ENCODE data around the gene CHI3L1.

Gene CHI3L1

DNA sequence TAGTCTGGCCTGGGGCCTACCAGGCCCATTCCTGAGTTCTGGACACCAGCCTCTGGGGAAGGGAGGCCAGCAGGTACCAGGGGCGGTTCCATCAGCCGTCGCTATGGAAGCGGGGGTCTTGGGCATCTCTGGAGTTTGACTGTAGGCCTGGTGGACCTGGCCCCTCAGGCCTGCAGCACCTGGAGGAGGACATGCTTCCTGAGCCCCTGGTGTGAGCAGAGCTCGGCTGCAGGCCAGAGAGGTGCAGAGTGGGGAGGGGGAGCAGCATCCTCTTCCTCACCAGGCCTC is 18.6 kb downstream of the CHI3L1 start:
- no peak for DNase-seq (ENCODE audit: low read depth)

DNA sequence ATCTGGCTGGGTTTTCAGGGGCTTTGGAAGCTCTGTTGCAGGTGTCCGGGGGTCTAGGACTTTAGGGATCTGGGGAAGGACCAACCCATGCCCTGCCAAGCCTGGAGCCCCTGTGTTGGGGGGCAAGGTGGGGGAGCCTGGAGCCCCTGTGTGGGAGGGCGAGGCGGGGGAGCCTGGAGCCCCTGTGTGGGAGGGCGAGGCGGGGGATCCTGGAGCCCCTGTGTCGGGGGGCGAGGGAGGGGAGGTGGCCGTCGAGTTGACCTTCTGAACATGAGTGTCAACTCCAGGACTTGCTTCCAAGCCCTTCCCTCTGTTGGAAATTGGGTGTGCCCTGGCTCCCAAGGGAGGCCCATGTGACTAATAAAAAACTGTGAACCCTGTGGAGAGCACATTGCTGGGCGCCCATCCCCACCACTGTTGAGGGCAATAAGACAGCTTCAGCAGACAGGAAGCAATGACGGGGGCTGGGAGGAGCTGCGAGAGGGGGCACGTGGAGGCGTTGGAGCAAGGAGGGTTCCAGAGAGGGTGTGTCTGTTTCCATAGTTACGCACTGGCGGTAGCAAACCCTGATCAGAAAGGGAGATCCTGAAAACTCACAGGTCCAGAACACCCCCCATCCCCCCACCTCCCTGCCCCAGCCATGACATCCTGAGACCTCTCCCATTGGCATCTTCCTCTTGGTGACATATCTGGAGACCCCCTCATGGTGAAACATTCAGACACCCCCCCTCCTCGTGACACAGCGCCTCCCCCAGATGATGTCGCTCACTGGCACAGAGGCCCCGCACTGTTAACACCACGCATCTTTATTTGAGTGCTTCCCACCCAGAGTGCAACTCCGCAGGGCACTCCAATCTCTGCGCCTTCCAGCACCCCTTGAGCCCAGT is 19.2 kb downstream of the CHI3L1 start:
- DNase-seq (ENCODE audit: low read depth): no peak

DNA sequence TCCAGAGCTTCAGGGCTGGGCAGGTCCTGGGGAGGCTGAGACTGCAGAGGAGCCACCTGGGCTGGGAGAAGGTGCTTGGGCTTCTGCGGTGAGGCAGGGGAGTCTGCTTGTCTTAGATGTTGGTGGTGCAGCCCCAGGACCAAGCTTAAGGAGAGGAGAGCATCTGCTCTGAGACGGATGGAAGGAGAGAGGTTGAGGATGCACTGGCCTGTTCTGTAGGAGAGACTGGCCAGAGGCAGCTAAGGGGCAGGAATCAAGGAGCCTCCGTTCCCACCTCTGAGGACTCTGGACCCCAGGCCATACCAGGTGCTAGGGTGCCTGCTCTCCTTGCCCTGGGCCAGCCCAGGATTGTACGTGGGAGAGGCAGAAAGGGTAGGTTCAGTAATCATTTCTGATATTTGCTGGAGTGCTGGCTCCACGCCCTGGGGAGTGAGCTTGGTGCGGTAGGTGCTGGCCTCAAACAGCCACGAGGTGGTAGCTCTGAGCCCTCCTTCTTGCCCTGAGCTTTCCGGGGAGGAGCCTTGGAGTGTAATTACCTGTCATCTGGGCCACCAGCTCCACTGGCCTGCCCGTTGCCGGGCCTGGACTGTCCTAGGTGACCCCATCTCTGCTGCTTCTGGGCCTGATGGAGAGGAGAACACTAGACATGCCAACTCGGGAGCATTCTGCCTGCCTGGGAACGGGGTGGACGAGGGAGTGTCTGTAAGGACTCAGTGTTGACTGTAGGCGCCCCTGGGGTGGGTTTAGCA is 20.1 kb downstream of the CHI3L1 start:
- no peak for DNase-seq (ENCODE audit: low read depth)

DNA sequence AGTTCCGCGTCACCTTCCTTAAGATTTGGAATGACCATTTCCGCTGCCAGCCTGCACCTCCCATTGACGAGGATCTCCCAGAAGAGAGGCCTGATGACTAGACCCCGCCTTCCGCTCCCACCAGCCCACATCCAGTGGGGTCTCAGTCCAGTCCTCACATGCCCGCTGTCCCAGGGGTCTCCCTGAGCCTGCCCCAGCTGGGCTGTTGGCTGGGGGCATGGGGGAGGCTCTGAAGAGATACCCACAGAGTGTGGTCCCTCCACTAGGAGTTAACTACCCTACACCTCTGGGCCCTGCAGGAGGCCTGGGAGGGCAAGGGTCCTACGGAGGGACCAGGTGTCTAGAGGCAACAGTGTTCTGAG is 20.7 kb downstream of the CHI3L1 start:
- no peak for DNase-seq (ENCODE audit: low read depth)

DNA sequence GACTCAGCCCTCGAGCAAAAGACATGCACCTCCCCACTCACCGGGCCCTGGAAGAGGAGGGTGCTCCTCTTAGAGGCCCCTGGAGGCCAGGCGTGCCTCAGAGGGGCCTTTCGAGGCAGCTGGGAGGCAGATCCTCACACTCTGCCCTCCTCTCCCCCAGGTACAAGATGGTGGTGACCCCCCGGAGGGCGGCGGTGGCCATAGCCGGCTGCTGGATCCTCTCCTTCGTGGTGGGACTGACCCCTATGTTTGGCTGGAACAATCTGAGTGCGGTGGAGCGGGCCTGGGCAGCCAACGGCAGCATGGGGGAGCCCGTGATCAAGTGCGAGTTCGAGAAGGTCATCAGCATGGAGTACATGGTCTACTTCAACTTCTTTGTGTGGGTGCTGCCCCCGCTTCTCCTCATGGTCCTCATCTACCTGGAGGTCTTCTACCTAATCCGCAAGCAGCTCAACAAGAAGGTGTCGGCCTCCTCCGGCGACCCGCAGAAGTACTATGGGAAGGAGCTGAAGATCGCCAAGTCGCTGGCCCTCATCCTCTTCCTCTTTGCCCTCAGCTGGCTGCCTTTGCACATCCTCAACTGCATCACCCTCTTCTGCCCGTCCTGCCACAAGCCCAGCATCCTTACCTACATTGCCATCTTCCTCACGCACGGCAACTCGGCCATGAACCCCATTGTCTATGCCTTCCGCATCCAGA is 21.3 kb downstream of the CHI3L1 start:
- no peak for DNase-seq (ENCODE audit: low read depth)

DNA sequence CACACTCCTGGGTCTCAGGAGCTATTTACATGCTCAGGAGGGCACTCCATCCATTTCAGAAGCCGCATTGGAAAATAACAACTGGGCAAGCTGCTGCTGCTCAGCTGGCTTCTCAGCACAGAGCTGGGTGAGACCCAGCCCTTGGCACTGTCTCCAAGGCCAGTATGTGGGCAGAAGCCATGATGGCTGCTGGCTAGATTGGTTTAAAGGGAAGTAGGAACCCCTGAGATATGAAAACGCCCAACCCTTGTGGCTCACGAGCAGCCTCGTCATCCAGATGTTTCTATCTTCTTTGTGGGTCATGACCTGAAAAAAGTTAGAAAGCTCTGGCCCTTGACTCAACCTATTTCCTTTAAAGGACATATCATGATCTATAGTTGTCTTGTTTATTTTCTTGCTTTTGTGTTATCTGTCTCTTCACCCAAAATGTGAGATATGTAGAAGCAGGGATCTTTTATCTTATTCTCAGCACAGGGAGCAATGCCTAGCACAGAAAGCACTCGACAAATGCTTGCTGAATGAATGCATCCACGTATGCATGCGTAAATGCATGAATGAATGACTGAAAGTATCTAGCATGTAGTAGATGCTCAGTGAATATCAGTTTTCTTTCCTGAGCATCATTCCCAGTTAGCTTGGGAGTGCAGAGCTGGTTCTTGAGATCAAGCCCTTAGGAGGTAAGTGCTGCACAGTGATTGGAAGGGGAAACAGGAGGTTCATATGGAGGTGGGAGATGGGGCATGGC is 22.4 kb downstream of the CHI3L1 start:
- DNase-seq (ENCODE audit: low read depth): no peak

DNA sequence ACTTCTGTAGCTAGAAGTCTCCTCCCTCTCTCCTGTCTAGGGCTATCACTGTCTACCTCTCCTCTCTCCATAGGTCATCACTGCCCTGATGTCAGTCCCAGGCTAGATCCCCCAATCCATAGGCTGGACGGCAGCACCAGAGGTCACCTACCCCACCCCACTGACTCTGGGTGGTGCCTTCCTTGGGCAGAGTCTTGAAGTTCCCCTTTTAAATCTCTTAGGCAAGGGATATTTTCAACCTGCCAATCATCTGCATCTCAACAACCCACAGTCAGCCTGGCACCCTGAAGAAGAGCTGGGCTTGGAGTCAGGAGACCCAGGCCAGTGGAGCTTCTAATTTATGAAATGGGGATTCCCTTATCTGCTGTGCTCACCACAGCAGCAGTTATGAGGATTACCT is 24.1 kb downstream of the CHI3L1 start:
- DNase-seq (ENCODE audit: low read depth): no peak

DNA sequence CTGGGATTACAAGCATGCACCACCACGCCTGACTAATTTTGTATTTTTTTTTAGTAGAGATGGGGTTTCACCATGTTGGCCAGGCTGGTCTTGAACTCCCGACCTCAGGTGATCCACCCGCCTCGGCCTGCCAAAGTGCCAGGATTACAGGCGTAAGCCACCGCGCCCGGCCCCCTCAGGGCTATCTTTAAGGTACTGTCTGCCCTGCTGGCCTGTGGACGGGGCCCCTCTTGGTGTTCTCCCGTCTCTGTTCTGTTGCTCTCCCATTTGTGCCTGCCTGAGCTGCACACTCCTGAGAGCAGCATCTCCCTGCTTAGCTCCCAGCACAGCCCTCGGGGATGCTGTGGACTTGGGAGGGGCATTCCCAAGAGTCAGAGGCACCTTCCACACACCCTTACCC is 24.8 kb downstream of the CHI3L1 start:
- DNase-seq (ENCODE audit: low read depth): no peak

DNA sequence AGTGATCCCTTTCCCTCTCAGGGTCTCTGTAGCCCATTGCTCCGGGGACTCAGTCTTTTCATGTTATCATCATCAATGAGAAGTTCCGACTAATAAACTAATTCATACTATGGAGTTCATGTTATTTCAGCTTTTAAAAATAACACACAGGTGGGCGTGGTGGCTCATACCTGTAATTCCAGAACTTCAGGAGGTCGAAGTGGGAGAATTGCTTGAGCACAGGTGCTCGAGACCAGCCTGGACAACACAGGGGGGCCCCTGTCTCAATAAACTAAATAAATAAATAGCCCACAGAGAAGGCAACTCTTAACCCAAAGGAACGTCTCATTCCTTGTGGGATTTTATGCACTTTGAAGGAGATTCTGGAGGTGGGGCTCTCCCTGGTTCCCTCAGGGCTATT is 25.3 kb downstream of the CHI3L1 start:
- DNase-seq (ENCODE audit: low read depth): no peak

DNA sequence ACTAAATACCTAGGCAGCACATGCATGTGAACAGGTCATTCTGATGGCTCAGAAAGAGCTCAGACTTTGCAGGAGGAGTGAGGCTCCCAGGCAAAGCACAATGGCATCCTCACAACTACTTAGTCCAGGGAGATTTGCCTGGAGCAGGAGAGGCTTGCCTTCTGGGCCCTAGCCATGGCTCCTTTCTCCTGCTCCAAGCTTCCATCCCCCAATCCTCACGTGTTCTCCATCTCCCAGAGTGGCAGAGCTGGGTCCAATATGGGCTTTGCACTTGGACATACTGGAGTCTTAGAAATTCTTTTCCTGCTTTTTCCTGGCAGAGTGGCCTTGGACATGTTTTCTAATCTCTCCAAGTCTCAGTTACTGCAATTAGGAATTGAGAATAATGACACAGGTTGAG is 26.7 kb downstream of the CHI3L1 start:
- no peak for DNase-seq (ENCODE audit: low read depth)

DNA sequence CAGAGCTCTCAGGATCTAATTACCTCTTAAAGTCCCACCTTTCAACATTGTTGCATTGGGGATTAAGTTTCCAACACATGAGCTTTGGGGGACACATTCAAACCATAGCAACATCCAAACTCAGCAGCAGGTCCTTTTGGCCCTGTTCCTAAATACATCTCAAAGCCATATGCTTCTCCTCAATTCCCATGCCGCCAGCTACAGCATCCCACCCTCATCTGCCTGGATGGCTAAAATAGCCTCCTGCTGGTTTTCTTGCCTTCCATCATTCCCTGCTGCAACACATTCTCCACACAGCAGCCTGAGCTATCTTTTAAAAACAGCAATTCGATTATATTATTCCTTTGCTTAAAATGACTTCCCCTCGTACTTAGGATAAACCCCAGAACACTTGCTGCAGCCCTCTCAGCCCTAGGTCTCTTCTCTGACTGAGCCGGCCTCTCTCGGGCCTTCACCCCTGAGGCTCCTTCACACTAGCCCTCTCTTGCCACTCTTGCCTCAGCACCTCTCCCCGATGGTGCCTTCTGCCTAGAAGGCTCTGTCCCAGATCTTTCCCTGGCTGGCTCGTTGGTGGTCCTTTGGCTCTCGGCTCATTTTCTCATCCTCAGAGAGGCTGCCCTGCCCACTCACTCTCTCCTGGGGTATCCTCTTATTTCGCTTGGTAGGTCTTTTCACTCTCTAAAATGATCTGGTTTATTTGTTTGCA is 27.4 kb downstream of the CHI3L1 start:
- no peak for DNase-seq (ENCODE audit: low read depth)

DNA sequence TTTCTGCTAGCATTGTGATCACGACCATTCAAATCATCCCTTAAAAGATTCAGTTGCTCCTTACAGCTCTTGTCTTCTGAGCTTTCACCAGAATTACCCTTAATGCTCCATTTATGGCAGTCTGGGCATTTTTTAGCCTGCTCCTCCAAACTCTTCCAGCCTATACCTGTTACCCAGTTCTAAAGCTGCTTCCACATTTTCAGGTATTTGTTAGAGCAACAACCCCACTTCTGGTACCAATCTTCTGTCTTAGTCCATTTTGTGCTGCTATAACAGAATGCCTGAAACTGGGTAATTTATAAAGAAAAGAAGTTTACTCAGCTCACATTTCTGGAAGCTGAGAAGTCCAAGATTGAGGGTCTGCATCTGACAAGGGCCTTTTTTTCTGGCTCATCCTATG is 28.1 kb downstream of the CHI3L1 start:
- DNase-seq (ENCODE audit: low read depth): no peak

DNA sequence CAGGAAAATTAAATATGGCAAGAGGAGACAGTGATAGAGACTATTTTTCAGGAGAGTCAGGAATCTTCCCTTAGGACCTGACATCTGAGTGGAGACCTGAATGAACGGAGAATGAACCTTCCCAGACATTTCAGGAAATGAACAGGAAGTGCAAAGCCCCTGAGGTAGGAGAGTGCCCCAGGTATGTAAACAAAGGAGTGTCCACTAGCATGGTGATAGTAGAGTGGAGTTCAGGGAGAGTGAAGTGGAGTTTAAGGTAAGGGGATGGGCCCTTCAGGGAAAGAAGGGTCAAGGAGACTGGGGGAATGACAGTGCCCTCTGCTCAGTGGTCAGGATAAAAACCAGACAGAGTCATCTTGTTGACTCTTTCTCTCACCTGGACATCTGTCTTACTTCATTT is 30.2 kb downstream of the CHI3L1 start:
- no peak for DNase-seq (ENCODE audit: low read depth)

DNA sequence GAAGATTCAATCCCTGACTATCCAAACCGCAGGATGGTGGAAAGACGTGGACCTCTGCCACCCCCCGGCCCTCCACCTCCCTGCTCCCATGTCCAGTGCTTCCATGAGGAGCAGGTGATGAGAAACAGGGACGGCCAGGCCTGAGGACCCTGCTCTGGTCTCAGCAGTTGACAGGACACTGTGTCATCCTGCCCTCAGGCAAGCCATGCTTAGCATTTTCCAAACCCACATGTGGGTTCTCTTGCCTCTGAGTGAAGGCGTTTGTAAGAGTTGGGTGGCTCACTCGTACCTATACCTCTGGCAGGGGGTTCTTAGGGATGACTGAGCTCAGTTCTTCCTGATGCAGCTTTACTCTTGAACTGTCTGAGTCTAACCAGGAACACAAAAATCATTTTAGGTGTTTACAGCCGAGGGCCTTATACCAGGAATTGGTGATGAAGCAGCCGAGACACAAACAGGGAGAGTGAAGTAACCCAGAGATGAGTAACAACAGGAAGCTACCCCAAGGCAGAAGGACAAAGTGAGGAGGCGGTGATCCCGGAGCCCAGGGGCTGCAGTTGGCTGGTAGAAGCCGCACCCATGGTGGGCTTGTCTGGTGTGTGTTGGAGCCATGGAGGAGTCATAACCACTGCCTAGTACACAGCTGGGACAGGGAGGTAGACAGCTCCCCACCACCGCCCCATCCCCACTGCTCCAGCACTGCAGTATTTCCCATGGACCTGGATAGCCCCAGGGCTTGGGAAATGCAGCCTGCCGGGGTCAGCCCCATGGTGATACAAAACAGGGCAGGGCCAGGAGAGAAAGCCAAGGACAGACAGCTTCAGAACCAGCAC is 32.3 kb downstream of the CHI3L1 start:
- DNase-seq (ENCODE audit: low read depth): no peak

DNA sequence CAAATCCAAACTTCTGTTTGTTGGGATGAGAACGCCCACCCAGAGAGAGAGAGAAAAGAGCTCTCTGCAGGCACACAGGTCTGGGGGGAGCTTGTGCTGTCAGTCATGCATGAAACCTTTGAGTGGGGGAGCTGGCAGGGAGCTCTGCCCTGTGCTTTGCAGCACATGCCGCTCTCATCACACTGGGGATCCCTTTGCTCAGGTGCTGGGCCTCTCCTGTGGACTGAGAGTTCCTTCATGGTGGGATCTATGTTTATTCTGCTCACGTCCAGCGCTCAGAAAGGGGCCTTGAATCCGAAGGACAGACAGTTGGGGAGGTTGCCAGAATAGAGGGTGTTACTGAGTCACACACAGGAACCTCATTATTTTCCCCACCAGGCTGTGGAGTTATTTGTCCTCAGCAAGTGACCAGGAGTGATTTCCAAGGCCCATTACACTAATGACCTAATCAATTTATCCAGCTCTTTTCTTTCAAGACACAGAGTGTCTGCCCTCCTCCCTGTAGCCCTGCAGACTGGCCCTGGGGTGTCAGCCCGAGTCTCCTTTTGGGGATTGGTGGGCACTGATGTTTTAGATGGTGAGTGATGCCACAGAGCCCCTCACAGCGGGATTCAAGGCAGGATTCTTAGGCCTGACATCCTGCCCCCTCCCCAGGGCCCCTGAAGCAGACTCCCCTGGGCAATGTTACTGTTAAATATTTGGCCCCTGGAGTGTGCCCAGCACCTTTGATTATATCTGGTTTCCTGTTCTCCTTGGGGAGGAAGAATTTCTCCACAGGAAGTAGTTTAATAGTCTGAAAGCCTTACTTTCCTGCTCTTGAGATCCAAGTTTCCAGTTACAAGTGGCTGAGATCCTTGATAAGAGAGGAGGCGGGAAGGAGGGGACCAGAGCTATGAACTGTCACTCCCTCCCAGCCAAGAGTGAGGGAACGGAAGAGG is 33.2 kb downstream of the CHI3L1 start:
- DNase-seq (ENCODE audit: low read depth): no peak

DNA sequence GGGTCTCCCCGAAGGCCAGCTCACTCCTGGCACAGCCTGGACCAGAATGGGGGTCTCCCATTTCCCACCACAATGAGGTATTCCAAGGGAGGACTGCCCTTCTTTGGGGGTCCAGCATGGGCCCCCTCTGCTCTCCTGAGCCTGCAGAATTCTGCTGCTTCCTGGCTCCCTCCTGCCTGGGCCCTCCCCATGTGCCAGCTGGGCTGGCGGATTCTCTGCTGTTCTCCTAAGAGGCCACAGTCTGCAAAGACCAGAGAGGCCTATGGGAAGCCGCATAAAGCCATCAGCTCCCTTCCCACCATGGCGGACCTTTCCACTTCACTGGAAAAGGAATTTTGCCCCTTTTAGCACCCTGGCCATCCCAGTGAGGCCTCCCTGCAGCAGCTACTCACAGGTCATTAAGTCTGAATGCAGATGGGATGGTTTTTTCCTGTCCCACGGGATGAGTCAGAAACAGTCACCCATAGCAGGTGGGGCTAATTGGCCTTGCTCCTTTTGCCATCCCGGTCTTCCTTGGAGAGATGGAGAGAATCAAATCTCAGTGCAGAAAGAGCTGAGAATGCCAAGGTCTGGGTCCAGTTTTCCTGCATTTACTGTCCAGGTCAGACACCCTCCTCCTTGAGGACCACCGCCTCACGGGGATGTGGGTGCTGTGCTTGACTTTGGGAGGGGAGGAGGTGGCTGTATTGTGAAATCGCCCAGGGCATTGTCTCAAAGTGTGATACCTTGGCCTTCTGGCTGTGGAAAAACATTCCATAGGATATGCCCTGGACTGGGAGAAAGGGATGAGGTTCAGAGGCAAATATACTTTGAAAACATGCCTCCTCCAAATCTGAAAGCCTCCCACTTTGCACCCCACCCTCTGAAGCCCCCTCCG is 34.1 kb downstream of the CHI3L1 start:
- no peak for DNase-seq (ENCODE audit: low read depth)

DNA sequence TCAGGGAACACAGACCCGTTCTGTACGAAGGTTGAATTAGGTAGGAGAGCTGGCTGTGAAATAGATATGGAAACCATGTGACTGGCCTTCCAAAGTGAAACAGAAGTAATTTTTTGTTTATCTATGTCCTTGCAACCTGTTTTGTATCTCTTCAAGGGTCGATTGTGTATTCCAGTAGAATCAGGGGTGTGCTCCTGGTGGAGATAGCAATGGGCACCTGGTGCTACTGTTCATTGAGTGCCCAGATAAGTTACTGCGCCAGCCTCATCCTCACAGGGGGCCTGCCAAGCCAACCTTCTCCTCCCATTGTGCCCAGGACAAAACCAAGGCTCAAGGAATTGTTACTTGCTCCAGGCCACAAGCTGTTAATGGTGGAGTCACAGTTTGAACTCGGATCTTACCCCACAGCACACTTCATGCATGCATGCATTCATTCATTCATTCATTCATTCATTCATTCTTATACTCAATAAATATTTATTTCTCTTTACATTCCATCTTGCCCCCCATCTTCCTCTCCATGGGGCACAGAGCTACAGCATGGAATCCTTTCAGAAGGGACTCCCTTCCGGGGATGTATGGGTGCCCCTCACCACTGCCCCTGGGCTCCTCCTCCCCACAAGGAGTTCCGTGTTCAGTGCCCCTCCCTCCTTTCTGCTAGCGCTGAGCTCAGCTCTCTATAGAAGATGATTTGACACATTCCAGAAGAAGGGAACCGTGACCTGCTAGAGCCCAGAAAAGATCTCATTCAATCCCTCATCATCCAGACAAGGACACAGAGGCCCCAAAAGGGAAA is 34.9 kb downstream of the CHI3L1 start:
- no peak for DNase-seq (ENCODE audit: low read depth)

Measured in fibroblast of gingiva (primary cell).